Keratinocyte (primary cell): ENCODE data around the gene GNS. TPM values are rescaled to one million over a fixed set of nuclear protein-coding genes. Genes with fewer than 3 reads are reported as not detected.
"Not testable (repeated sequence)": the region's sequence is repeated elsewhere in the genome, so short reads cannot be mapped to it uniquely, and the experiment has no call there.

Experiments
- DNase-seq: peaks from one replicate; pipeline ENCODE4 v3.0.0-alpha.2; 2011; ENCODE audit warnings: low read depth, missing footprints, low spot score
- FAIRE-seq: peaks from 2 replicates; lab custom pipeline; 2011; peaks lifted over from hg19 to GRCh38; lab: Jason Lieb, UNC
- H2AFZ ChIP-seq: 2 replicates; pipeline ENCODE4 v1.6.0; 2012; ENCODE audit warnings: low read length, control low read depth, inconsistent platforms; ENCODE audit not compliant: control insufficient read depth
- H3K27ac ChIP-seq: 2 replicates; pipeline ENCODE4 v1.5.1; 2011; ENCODE audit warnings: low read length; ENCODE audit not compliant: control insufficient read depth, insufficient read depth
- H3K27me3 ChIP-seq: 3 replicates; pipeline ENCODE4 v1.6.0; 2011; ENCODE audit warnings: low read length; ENCODE audit not compliant: control insufficient read depth, insufficient read depth; ENCODE audit errors: extremely low read depth
- H3K36me3 ChIP-seq, 2 experiments: 2 replicates in 1 of 2; 3 replicates in 1 of 2; pipeline ENCODE4 v1.5.1; 2011; ENCODE audit warnings: low read length in 2 of 2, mild to moderate bottlenecking in 1 of 2; ENCODE audit not compliant: control insufficient read depth in 2 of 2, insufficient read depth in 2 of 2; ENCODE audit errors: extremely low read depth in 1 of 2
- H3K4me1 ChIP-seq: 3 replicates; pipeline ENCODE4 v1.5.1; 2011; ENCODE audit warnings: low read length; ENCODE audit not compliant: control insufficient read depth, insufficient read depth; ENCODE audit errors: extremely low read depth
- H3K4me2 ChIP-seq: 3 replicates; pipeline ENCODE4 v1.6.0; 2011; ENCODE audit warnings: low read depth, low read length; ENCODE audit not compliant: control insufficient read depth, insufficient read depth; ENCODE audit errors: extremely low read depth
- H3K4me3 ChIP-seq, 3 experiments: fragments of 200-600 bp in 1 of 3; sonication (generic) in 1 of 3; 2 replicates in 2 of 3; 3 replicates in 1 of 3; pipeline ENCODE4 v1.5.1; 2011 to 2016; ENCODE audit warnings: low read length in 3 of 3, mild to moderate bottlenecking in 3 of 3, control low read depth in 2 of 3, inconsistent platforms in 1 of 3, low read depth in 1 of 3, mixed read lengths in 1 of 3, mixed run types in 1 of 3, moderate library complexity in 1 of 3; ENCODE audit not compliant: control insufficient read depth in 2 of 3, insufficient read depth in 2 of 3; ENCODE audit errors: extremely low read depth in 1 of 3
- H3K79me2 ChIP-seq: 2 replicates; pipeline ENCODE4 v1.6.0; 2012; ENCODE audit warnings: low read length; ENCODE audit not compliant: control insufficient read depth, insufficient read depth
- H3K9ac ChIP-seq: 3 replicates; pipeline ENCODE4 v1.6.0; 2011; ENCODE audit warnings: low read length; ENCODE audit not compliant: control insufficient read depth, insufficient read depth; ENCODE audit errors: extremely low read depth
- H3K9me1 ChIP-seq: 3 replicates; pipeline ENCODE4 v1.6.0; 2011; ENCODE audit warnings: low read length; ENCODE audit not compliant: control insufficient read depth, insufficient read depth; ENCODE audit errors: extremely low read depth
- H3K9me3 ChIP-seq: 2 replicates; pipeline ENCODE4 v1.5.1; 2012; ENCODE audit warnings: low read depth, low read length; ENCODE audit not compliant: control insufficient read depth
- H4K20me1 ChIP-seq: 3 replicates; pipeline ENCODE4 v1.6.0; 2011; ENCODE audit warnings: low read length; ENCODE audit not compliant: control insufficient read depth, insufficient read depth; ENCODE audit errors: extremely low read depth
- EZH2 ChIP-seq: IDR thresholded peaks from one replicate; pipeline ENCODE4 v1.6.1; 2012; ENCODE audit warnings: inconsistent platforms, mild to moderate bottlenecking, low read length, moderate library complexity
- dilution Hi-C: fragments of 300-500 bp; cut with MboI; formaldehyde crosslinking; loops from one replicate; pipeline ENCODE4 v1.7.0; 2020; ENCODE audit warnings: low sequenced_read_pairs; ENCODE audit not compliant: extremely low pct_ligation_motif_present
- polyA plus RNA-seq, 5 experiments: library from polyadenylated mRNA; depleted of rRNA in 3 of 5; stranded (reverse) in 3 of 5; stranded (forward) in 1 of 5; unstranded in 1 of 5; fragments of >200 nt; gene quantifications; 1 replicate in 1 of 5; 2 replicates in 3 of 5; 3 replicates in 1 of 5; pipeline versions ENCODE4 v1.2.1 to v1.2.3, GENCODE V29; 2011 to 2012; ENCODE audit warnings: missing spikeins in 2 of 5, low read depth in 1 of 5, low replicate concordance in 1 of 5
- TF ChIP-seq, protein P1 (sequence below), 3 experiments: IDR thresholded peaks in 1 of 3; conservative IDR thresholded peaks in 1 of 3; optimal IDR thresholded peaks in 1 of 3; 2 replicates in 2 of 3; 3 replicates in 1 of 3; pipeline versions ENCODE3 to v1.5.1; 2011; ENCODE audit warnings: low read length in 3 of 3, mild to moderate bottlenecking in 3 of 3, moderate library complexity in 2 of 3, control low read depth in 1 of 3, inconsistent platforms in 1 of 3; ENCODE audit not compliant: insufficient read depth in 2 of 3; ENCODE audit errors: extremely low read depth in 1 of 3

GNS gene
- polyA plus RNA-seq, 1 donor (not counting 4 experiments of a cell fraction or from before 2014, with no cell fraction given) = 57.8 TPM

DNA sequence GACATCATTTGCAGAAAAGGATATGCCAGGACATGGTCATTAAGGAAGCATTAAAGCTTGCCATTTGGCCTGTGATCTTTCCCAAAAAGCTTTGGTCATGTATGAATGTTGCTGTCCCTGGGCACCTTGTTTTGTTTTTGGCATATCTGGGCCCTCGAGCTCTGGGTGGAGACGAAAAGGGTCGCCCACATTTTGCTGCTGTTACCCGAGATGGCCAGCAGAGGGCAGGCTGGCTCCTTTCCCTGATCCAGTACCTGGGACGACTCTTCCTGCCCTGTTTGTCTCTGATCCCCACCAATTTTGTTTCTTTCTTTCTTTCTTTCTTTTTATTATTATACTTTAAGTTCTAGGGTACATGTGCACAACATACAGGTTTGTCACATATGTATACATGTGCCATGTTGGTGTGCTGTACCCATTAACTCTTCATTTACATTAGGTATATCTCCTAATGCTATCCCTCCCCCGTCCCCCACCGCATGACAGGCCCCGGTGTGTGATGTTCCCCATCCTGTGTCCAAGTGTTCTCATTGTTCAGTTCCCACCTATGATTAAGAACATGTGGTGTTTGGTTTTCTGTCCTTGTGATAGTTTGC, 43.1 kb upstream of the GNS start:
- H3K9me1 ChIP-seq, H2AFZ ChIP-seq, H3K9ac ChIP-seq, H3K27ac ChIP-seq, H3K79me2 ChIP-seq, H3K36me3 ChIP-seq, H4K20me1 ChIP-seq, H3K9me3 ChIP-seq, H3K4me3 ChIP-seq, H3K27me3 ChIP-seq, DNase-seq, H3K4me2 ChIP-seq, FAIRE-seq, dilution Hi-C loops, H3K4me1 ChIP-seq: not testable (repeated sequence)
- TF ChIP-seq, protein P1, sequence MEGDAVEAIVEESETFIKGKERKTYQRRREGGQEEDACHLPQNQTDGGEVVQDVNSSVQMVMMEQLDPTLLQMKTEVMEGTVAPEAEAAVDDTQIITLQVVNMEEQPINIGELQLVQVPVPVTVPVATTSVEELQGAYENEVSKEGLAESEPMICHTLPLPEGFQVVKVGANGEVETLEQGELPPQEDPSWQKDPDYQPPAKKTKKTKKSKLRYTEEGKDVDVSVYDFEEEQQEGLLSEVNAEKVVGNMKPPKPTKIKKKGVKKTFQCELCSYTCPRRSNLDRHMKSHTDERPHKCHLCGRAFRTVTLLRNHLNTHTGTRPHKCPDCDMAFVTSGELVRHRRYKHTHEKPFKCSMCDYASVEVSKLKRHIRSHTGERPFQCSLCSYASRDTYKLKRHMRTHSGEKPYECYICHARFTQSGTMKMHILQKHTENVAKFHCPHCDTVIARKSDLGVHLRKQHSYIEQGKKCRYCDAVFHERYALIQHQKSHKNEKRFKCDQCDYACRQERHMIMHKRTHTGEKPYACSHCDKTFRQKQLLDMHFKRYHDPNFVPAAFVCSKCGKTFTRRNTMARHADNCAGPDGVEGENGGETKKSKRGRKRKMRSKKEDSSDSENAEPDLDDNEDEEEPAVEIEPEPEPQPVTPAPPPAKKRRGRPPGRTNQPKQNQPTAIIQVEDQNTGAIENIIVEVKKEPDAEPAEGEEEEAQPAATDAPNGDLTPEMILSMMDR (optimal IDR thresholded peaks at IDR 0.05 in 1 of 3, IDR thresholded peaks at IDR 0.05 in 1 of 3, conservative IDR thresholded peaks at IDR 0.05 in 1 of 3; ENCODE audit: extremely low read depth in 1 of 3, insufficient read depth in 2 of 3, low read length in 3 of 3) = peak; percentile 87 to 91 (median 91)

DNA sequence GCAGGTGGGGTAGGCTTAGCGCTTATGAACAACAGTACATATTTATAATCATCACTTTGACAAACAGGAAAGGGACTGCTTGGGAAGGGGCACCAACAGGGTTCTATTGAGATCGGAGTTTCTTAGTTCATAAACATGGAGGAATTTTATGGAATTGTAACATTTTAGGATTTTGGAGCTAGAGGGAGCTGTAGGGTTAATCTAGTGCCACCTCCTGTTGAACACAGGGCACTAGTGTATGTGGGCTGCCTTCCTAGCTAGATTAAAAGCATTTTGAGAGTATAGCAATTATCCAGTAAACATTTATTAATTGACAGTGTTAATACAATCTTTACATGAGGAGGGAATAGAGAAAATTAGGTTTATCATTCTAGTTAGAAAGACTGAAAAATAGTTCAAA, 42.2 kb upstream of the GNS start:
- no peak overlapping the region for H3K4me3 ChIP-seq
- no peak overlapping the region for H2AFZ ChIP-seq
- FAIRE-seq (no peak), DNase-seq (no peak)
- no peaks in the 10 kb centered on the region for H3K36me3 ChIP-seq
- TF ChIP-seq EZH2 = no peak
- TF ChIP-seq, protein P1 (optimal IDR thresholded peaks at IDR 0.05 in 1 of 3, IDR thresholded peaks at IDR 0.05 in 1 of 3, conservative IDR thresholded peaks at IDR 0.05 in 1 of 3; ENCODE audit: extremely low read depth in 1 of 3, insufficient read depth in 2 of 3, low read length in 3 of 3) = peak; percentile 40 to 49 (median 48)
- no peak overlapping the region for H3K4me2 ChIP-seq
- no peaks in the 10 kb centered on the region for H3K9me1 ChIP-seq
- no peaks in the 10 kb centered on the region for H3K27me3 ChIP-seq
- H3K27ac ChIP-seq = no peak overlapping the region
- H3K9me3 ChIP-seq = no peaks in the 10 kb centered on the region
- no peak overlapping the region for H3K9ac ChIP-seq
- dilution Hi-C loops = no loop called here
- no peaks in the 10 kb centered on the region for H4K20me1 ChIP-seq
- H3K79me2 ChIP-seq = no peaks in the 10 kb centered on the region
- no peaks in the 10 kb centered on the region for H3K4me1 ChIP-seq
